Stomach (tissue), 4 donors: ENCODE results near the gene TTC34.

Source experiments
- EP300 ChIP-seq: sonication (generic); formaldehyde crosslinking; IDR thresholded peaks from one replicate; pipeline ENCODE4 v1.6.1; 2017; ENCODE audit warnings: antibody characterized with exemption
- POLR2A ChIP-seq, 4 donors: fragments of 450-650 bp; IDR thresholded peaks; one replicate each; pipeline ENCODE4 v1.6.1; 2016; ENCODE audit warnings: antibody characterized with exemption in 4 of 4, control low read depth in 2 of 4, mild to moderate bottlenecking in 1 of 4, moderate library complexity in 1 of 4
- TF ChIP-seq, protein P1 (sequence below), 7 experiments: fragments of 450-650 bp in 4 of 7; fragments of 200-600 bp in 3 of 7; sonication (generic) in 3 of 7; IDR thresholded peaks; one replicate each; pipeline ENCODE4 v1.5.1; 2016 to 2019; ENCODE audit warnings: antibody characterized with exemption in 7 of 7, control low read depth in 2 of 7, mild to moderate bottlenecking in 1 of 7

DNA sequence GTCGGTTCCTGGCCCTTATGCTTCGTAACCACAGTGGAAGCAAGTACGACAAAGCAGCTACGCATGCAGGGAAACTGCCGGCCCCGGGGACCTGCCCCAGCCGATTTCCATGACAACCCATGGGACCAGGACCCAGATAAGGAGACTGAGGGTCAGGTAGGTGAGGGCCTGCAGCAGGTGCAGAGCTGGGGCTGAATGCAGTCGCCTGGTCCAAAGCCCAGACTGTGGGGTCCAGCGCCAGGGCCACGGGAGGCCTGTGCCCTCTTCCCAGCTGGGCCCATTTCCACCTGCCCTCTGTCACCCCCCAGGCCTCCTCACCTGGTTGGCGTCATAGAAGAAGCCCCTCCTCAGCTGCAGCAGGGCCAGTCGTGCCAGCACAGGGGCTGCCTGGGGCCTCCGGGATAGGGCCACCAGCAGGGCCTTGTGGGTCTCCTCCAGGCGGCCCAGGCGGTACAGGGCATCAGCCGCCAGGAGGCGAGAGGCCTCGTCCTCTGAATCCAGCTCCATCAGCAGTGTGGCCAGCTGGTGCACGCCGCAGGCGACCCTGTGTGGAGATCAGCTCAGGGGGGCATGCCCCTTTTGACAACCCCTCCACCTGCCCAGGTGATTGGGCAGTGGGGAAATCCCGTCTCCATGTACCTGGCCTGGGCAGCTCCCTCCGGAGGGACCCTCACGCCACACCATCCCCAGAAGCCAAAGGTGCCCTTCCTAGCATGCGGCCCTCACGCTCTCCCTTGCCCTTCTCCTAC is 14.2 kb downstream of the TTC34 start:
- TF ChIP-seq, protein P1, sequence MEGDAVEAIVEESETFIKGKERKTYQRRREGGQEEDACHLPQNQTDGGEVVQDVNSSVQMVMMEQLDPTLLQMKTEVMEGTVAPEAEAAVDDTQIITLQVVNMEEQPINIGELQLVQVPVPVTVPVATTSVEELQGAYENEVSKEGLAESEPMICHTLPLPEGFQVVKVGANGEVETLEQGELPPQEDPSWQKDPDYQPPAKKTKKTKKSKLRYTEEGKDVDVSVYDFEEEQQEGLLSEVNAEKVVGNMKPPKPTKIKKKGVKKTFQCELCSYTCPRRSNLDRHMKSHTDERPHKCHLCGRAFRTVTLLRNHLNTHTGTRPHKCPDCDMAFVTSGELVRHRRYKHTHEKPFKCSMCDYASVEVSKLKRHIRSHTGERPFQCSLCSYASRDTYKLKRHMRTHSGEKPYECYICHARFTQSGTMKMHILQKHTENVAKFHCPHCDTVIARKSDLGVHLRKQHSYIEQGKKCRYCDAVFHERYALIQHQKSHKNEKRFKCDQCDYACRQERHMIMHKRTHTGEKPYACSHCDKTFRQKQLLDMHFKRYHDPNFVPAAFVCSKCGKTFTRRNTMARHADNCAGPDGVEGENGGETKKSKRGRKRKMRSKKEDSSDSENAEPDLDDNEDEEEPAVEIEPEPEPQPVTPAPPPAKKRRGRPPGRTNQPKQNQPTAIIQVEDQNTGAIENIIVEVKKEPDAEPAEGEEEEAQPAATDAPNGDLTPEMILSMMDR (IDR thresholded peaks at IDR 0.05): no peak
- no peak for TF ChIP-seq EP300
- no peak for TF ChIP-seq POLR2A (IDR thresholded peaks at IDR 0.05)
